ENCODE measurements around the gene PCDHB9.
"Not testable (repeated sequence)": the region's sequence is repeated elsewhere in the genome, so short reads cannot be mapped to it uniquely, and the experiment has no call there.

Gene PCDHB9

DNA sequence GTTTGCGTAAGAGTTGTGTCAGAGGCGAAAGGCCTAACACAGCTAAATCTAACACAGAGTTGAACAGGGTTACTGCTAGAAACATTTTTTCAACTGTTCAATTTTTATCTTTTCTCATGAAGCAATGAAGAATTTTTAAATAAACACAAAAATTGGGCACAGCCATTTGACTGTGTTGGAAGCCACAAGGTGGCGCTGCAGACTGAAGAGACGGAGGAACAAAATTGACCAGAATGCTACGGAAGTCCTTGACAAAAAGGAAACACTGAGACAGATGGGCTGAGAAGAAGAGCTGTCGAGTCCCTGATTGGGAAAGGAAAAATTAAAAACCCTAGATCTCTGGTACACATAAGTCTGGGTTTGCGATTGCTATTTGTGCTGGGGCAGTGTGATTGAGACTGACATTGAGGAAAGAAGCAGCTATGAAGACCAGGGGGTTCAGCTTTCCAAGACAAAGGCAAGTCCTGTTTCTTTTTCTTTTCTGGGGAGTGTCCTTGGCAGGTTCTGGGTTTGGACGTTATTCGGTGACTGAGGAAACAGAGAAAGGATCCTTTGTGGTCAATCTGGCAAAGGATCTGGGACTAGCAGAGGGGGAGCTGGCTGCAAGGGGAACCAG lies at the start of gene PCDHB9:
Gene PCDHB9 (plus strand): TSS at position 265 of the 616 bp plus-strand sequence. CDS start 158 bp downstream, at position 423.
- DNase-seq (ENCODE audit: low read depth in 2 of 2): no peak

DNA sequence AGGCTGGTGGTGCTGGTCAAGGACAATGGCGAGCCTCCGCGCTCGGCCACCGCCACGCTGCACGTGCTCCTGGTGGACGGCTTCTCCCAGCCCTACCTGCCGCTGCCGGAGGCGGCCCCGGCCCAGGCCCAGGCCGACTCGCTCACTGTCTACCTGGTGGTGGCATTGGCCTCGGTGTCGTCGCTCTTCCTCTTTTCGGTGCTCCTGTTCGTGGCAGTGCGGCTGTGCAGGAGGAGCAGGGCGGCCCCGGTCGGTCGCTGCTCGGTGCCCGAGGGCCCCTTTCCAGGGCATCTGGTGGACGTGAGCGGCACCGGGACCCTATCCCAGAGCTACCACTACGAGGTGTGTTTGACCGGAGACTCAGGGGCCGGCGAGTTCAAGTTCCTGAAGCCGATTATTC lies 49.6 kb upstream of the PCDHB9 start:
- not testable (repeated sequence) for DNase-seq (ENCODE audit: low read depth in 2 of 2)

DNA sequence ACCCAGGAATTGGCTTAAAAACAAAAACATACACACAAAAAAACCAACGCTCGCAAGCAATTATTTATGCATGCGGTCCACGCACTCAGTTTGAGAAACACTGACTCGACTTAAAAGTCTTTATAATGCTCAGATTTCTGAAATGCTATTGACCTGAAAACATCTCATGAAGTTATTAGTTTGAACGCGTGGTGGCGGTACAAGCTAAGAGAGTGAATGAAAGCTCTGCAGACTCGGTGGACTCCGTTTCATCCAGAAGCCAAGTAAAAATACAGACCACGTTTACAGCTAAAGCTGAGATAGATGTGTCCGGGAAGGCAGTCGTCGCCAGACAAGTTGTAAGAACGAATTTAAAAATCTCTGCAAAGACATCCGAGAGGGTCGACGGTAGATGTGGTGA lies 37.1 kb upstream of the PCDHB9 start, which contains the start of gene PCDHB6:
Gene PCDHB6 (plus strand): TSS at position 246 of the 400 bp plus-strand sequence. CDS start 201 bp downstream, outside the sequence.
- DNase-seq (ENCODE audit: low read depth in 2 of 2): no peak

DNA sequence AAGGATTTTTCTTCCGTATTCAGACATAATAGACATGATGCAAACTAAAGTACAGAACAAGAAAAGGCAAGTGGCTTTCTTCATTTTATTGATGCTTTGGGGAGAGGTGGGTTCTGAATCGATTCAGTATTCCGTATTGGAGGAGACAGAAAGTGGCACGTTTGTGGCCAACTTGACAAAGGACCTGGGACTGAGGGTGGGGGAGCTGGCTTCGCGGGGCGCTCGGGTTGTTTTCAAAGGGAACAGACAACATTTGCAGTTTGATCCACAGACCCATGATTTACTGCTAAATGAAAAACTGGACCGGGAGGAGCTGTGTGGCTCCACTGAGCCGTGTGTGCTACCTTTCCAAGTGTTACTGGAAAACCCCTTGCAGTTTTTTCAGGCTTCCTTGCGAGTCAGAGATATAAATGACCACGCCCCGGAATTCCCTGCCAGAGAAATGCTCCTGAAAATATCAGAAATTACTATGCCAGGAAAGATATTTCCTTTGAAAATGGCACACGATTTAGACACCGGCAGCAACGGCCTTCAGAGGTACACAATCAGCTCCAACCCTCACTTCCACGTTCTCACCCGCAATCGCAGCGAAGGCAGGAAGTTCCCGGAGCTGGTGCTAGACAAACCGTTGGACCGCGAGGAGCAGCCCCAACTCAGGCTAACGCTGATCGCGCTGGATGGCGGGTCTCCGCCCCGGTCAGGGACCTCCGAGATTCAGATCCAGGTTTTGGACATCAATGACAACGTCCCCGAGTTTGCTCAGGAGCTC lies 36.6 kb upstream of the PCDHB9 start:
- DNase-seq (ENCODE audit: low read depth in 2 of 2): no peak

DNA sequence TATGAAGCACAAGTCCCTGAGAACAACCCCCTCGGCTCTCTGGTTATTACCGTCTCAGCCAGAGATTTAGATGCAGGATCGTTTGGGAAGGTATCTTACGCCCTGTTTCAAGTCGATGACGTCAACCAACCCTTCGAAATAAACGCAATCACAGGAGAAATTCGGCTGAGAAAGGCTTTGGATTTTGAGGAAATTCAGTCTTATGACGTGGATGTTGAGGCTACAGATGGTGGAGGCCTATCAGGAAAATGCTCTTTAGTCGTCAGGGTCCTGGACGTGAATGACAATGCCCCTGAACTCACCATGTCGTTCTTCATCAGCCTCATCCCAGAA lies 36.0 kb upstream of the PCDHB9 start:
- DNase-seq (ENCODE audit: low read depth in 2 of 2): no peak

DNA sequence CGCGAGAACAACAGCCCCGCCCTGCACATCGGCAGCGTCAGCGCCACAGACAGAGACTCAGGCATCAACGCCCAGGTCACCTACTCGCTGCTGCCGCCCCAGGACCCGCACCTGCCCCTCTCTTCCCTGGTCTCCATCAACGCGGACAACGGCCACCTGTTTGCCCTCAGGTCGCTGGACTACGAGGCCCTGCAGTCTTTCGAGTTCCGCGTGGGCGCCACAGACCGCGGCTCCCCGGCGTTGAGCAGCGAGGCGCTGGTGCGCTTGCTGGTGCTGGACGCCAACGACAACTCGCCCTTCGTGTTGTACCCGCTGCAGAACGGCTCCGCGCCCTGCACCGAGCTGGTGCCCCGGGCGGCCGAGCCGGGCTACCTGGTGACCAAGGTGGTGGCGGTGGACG lies 35.3 kb upstream of the PCDHB9 start:
- not testable (repeated sequence) for DNase-seq (ENCODE audit: low read depth in 2 of 2)

DNA sequence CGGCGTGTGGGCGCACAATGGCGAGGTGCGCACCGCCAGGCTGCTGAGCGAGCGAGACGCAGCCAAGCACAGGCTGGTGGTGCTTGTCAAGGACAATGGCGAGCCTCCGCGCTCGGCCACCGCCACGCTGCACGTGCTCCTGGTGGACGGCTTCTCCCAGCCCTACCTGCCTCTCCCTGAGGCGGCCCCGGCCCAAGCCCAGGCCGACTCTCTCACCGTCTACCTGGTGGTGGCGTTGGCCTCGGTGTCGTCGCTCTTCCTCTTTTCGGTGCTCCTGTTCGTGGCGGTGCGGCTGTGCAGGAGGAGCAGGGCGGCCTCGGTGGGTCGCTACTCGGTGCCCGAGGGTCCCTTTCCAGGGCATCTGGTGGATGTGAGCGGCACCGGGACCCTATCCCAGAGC lies 34.9 kb upstream of the PCDHB9 start:
- DNase-seq (ENCODE audit: low read depth in 2 of 2): not testable (repeated sequence)

DNA sequence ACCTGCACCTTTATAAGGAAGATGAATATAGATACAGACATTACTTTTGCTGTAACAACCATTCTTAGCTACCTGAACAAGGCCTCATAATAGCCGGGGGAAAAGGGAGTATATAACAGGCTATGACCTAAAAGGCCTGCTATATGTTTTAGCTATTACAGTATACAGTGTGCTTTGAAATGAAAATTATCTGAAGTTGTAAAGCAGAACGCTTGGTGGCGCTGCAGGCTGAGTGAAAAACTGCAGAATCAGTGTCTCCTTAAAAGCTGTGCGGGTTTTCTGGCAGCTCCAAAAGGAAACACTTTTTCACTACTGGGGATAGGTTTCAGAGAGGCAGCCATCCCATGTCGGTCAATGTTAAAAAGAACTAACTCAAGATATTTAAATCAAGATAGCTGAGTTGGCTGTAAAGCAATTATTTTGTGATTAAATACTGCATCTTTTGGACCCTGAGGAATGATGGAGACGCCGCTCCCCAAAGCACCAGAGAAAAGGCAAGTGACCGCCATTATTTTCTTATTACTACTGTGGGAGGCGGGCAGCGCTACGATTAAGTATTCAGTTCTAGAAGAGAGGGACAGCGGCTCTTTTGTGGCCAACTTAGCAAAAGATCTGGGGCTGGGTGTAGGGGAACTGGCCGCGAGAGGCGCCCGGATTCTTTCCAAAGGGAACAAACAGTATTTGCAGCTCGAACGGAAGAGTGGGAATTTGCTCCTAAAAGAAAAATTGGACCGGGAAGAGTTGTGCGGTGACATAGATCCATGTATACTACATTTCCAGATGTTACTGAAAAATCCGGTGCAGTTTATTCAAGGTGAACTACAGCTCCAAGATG lies 31.2 kb upstream of the PCDHB9 start:
- no peak for DNase-seq (ENCODE audit: low read depth in 2 of 2)

DNA sequence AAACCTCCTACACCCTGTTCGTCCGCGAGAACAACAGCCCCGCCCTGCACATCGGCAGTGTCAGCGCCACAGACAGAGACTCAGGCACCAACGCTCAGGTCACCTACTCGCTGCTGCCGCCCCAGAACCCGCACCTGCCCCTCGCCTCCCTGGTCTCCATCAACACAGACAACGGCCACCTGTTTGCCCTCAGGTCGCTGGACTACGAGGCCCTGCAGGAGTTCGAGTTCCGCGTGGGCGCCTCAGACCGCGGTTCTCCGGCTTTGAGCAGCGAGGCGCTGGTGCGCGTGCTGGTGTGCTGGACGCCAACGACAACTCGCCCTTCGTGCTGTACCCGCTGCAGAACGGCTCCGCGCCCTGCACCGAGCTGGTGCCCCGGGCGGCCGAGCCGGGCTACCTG lies 29.6 kb upstream of the PCDHB9 start:
- DNase-seq (ENCODE audit: low read depth in 2 of 2): not testable (repeated sequence)

DNA sequence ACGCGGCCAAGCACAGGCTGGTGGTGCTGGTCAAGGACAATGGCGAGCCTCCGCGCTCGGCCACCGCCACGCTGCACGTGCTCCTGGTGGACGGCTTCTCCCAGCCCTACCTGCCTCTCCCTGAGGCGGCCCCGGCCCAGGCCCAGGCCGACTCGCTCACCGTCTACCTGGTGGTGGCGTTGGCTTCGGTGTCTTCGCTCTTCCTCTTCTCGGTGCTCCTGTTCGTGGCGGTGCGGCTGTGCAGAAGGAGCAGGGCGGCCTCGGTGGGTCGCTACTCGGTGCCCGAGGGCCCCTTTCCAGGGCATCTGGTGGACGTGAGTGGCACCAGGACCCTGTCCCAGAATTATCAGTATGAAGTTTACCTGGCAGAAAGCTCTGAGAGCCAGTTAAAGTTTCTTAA lies 29.1 kb upstream of the PCDHB9 start:
- DNase-seq (ENCODE audit: low read depth in 2 of 2): not testable (repeated sequence)

DNA sequence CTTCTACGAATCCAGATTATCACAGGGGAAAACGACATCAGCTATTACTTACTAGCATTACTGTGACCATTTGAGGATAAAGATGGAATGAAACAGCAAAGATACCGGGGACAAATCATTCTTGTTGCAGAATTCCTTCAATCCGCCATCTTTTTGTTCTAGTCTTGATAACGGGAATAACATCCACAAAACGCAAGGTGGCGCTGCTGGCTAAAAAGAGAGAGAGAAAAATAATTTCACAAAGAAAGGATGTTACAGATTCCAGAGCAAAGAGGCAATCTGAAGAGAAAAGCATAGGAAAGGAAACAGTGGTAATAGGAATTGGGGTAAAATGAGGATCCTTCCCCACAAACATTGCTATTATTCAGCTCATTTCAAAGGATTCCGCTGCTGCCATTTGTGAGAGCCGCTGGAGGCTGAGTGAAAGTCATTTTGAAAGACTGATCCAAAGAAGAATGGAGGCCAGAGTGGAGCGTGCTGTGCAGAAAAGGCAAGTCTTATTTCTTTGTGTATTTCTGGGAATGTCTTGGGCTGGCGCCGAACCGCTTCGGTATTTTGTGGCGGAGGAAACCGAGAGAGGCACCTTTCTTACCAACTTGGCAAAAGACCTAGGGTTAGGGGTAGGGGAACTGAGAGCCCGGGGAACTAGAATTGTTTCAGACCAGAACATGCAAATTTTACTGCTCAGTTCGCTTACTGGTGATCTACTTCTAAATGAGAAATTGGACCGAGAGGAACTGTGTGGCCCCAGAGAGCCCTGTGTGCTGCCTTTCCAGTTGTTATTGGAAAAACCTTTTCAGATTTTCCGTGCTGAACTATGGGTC lies 14.4 kb upstream of the PCDHB9 start, which contains the start of gene PCDHB7:
Gene PCDHB7 (plus strand): TSS at position 264 of the 824 bp plus-strand sequence. CDS start 192 bp downstream, at position 456.
- DNase-seq (ENCODE audit: low read depth in 2 of 2): no peak

DNA sequence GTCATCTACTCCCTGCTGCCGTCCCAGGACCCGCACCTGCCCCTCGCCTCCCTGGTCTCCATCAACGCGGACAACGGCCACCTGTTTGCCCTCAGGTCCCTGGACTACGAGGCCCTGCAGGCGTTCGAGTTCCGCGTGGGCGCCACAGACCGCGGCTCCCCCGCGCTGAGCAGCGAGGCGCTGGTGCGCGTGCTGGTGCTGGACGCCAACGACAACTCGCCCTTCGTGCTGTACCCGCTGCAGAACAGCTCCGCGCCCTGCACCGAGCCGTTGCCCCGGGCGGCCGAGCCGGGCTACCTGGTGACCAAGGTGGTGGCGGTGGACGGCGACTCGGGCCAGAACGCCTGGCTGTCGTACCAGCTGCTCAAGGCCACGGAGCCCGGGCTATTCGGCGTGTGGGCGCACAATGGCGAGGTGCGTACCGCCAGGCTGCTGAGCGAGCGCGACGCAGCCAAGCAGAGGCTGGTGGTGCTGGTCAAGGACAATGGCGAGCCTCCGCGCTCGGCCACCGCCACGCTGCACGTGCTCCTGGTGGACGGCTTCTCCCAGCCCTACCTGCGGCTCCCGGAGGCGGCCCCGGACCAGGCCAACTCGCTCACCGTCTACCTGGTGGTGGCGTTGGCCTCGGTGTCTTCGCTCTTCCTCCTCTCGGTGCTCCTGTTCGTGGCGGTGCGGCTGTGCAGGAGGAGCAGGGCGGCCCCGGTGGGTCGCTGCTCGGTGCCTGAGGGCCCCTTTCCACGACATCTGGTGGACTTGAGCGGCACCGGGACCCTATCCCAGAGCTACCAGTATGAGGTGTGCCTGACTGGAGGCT lies 12.5 kb upstream of the PCDHB9 start:
- not testable (repeated sequence) for DNase-seq (ENCODE audit: low read depth in 2 of 2)

DNA sequence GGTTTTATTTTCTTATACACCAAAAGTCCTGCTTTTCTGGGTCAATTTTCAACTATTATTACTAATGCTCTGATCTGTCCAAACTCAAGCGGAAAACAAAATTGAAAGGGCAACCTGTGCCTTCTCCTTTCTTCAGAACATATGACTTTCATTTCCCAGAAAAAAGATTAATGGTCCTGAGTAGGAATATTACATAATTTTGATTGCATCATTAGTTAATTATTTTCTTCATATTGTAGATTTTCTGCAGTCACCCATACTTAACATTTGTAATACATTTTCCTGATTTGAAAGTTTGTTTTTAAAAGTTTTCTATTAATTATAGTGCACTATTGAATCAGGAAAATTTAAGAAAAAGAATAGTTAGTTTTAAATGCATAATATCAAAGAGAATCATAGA lies 11.0 kb upstream of the PCDHB9 start:
- DNase-seq (ENCODE audit: low read depth in 2 of 2): no peak

DNA sequence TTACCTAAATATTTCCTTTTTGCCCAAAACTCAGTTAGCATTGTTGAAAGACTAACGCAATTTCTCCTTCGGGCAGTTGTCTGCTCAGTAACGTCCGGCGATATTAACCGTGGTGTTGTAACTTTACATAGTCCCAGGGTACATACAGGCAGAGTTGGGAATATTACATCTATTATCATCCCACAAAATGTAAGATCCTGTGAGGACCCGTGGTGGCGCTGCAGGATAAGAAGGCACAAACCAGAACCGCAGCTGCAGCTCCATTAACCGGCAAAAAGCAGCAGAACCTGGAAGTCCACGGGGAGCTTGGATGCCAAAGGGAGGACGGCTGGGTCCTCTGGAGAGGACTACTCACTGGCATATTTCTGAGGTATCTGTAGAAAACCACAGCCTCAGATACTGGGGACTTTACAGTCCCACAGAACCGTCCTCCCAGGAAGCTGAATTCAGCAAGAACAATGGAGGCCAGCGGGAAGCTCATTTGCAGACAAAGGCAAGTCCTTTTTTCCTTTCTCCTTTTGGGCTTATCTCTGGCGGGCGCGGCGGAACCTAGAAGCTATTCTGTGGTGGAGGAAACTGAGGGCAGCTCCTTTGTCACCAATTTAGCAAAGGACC lies 9.3 kb upstream of the PCDHB9 start, which contains the start of gene PCDHB8:
Gene PCDHB8 (plus strand): TSS at position 214 of the 615 bp plus-strand sequence. CDS start 245 bp downstream, at position 459.
- DNase-seq (ENCODE audit: low read depth in 2 of 2): not testable (repeated sequence)

DNA sequence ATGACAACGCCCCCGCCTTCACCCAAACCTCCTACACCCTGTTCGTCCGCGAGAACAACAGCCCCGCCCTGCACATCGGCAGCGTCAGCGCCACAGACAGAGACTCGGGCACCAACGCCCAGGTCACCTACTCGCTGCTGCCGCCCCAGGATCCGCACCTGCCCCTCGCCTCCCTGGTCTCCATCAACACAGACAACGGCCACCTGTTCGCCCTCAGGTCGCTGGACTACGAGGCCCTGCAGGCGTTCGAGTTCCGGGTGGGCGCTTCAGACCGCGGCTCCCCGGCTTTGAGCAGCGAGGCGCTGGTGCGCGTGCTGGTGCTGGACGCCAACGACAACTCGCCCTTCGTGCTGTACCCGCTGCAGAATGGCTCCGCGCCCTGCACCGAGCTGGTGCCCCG lies 7.6 kb upstream of the PCDHB9 start:
- not testable (repeated sequence) for DNase-seq (ENCODE audit: low read depth in 2 of 2)

DNA sequence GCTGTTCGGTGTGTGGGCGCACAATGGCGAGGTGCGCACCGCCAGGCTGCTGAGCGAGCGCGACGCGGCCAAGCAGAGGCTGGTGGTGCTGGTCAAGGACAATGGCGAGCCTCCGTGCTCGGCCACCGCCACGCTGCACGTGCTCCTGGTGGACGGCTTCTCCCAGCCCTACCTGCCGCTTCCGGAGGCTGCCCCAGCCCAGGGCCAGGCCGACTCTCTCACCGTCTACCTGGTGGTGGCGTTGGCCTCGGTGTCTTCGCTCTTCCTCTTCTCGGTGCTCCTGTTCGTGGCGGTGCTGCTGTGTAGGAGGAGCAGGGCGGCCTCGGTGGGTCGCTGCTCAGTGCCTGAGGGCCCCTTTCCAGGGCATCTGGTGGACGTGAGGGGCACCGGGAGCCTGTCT lies 7.1 kb upstream of the PCDHB9 start:
- not testable (repeated sequence) for DNase-seq (ENCODE audit: low read depth in 2 of 2)

DNA sequence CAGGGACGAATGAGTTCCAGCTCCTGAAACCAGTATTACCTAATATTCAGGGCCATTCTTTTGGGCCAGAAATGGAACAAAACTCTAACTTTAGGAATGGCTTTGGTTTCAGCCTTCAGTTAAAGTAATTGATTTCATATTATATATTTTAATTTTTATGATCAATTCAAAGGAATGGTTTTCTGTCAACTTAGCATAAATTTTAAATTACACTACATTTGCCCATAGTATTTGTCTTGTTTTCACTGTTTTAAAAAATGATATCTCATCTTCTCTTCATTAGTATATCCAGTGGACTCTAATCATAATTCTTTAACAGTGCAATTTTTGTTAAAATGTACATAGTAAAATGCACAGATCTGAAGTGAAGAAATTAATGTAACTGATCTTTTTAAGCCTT lies 6.6 kb upstream of the PCDHB9 start:
- DNase-seq (ENCODE audit: low read depth in 2 of 2): no peak

DNA sequence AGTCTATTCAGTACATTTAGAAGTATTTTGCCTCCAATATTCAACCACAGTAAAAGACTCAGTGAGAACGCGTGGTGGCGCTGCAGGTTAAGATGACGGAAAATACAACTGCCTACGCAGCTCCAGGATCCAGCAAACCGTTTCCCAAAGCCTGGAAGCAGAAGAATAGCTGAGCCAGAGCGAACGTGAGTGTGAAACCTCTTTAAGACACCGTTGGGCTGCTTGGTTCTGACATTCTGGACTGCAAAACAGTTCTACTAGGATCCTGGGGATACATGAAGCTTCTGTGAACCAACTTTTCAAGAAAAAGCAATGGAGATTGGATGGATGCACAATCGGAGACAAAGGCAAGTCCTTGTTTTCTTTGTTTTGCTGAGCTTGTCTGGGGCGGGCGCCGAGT lies 4.7 kb upstream of the PCDHB9 start, which contains the start of gene PCDHB16:
Gene PCDHB16 (plus strand): TSS at position 140 of the 400 bp plus-strand sequence. CDS start 173 bp downstream, at position 313.
- no peak for DNase-seq (ENCODE audit: low read depth in 2 of 2)

DNA sequence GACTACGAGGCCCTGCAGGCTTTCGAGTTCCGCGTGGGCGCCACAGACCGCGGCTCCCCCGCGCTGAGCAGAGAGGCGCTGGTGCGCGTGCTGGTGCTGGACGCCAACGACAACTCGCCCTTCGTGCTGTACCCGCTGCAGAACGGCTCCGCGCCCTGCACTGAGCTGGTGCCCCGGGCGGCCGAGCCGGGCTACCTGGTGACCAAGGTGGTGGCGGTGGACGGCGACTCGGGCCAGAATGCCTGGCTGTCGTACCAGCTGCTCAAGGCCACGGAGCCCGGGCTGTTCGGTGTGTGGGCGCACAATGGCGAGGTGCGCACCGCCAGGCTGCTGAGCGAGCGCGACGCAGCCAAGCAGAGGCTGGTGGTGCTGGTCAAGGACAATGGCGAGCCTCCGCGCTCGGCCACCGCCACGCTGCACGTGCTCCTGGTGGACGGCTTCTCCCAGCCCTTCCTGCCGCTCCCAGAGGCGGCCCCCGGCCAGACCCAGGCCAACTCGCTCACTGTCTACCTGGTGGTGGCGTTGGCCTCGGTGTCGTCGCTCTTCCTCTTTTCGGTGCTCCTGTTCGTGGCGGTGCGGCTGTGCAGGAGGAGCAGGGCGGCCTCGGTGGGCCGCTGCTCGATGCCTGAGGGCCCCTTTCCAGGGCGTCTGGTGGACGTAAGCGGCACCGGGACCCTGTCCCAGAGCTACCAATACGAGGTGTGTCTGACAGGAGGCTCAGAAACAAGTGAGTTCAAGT lies 2.7 kb upstream of the PCDHB9 start:
- DNase-seq (ENCODE audit: low read depth in 2 of 2): not testable (repeated sequence)

All from stimulated activated CD8-positive, alpha-beta memory T cell treated with anti-CD3 and anti-CD28 coated beads, Interleukin-7, amount 100 ng/mL, for 1 hour (primary cell).